ENCODE data around the gene ACAN. TPM values are rescaled to one million over a fixed set of nuclear protein-coding genes. Genes with fewer than 3 reads are reported as not detected.

Gene ACAN
- total RNA-seq, 2 experiments from 2014 or later: not detected

DNA sequence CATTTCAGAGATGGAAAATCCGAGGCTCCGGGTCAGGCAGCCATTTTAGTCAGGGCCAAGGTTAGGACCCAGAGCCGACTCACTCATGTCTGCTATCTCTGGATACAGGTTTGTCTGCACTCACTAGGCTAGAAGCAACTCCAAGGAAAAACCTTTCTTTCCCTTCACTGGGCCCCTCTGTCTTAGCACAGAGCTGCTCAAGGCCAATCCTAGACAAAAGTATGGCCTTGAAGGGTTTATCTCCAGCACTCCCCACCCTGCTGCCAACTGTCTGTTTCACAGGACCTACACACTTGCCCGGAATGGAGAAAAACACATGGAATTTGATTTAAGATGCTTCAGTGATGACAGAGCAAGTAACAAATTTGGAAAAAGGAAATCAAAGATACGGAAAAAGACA, 25.6 kb downstream of the ACAN start:
- Mint-ChIP-seq H3K27me3 (peaks cover 1% of the 10 kb centered on the region), H3K4me1 (ENCODE audit: low read depth) (no peaks in the 10 kb centered on the region), H3K4me3 (no peak overlapping the region), H3K36me3 (ENCODE audit: low read depth) (no peaks in the 10 kb centered on the region), H3K27ac (no peak overlapping the region), H3K9me3 (no peaks in the 10 kb centered on the region)
- POLR2A ChIA-PET: no interaction called here
- ATAC-seq (ENCODE audit: poor library complexity) (no peak), DNase-seq (no peak)
- TF ChIP-seq, protein P1, sequence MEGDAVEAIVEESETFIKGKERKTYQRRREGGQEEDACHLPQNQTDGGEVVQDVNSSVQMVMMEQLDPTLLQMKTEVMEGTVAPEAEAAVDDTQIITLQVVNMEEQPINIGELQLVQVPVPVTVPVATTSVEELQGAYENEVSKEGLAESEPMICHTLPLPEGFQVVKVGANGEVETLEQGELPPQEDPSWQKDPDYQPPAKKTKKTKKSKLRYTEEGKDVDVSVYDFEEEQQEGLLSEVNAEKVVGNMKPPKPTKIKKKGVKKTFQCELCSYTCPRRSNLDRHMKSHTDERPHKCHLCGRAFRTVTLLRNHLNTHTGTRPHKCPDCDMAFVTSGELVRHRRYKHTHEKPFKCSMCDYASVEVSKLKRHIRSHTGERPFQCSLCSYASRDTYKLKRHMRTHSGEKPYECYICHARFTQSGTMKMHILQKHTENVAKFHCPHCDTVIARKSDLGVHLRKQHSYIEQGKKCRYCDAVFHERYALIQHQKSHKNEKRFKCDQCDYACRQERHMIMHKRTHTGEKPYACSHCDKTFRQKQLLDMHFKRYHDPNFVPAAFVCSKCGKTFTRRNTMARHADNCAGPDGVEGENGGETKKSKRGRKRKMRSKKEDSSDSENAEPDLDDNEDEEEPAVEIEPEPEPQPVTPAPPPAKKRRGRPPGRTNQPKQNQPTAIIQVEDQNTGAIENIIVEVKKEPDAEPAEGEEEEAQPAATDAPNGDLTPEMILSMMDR (IDR thresholded peaks at IDR 0.05): no peak
- H3K9me3 ChIP-seq (ENCODE audit: control insufficient read depth in 1 of 2, insufficient read depth in 1 of 2, low read length in 2 of 2): no peaks in the 10 kb centered on the region
- no peaks in the 10 kb centered on the region for H3K27me3 ChIP-seq (ENCODE audit: control insufficient read depth in 1 of 2, insufficient read depth in 2 of 2, low read length in 2 of 2)
- H3K36me3 ChIP-seq (ENCODE audit: insufficient read depth, low read length): no peaks in the 10 kb centered on the region
- intact Hi-C loops (cut with DNase I, micrococcal nuclease): no loop called here
- no peak overlapping the region for H3K27ac ChIP-seq (ENCODE audit: low read depth in 1 of 2, low read length in 2 of 2)
- no peaks in the 10 kb centered on the region for H3K4me1 ChIP-seq (ENCODE audit: insufficient read depth, low read length)
- CTCF ChIA-PET: no interaction called here
- no peak overlapping the region for H3K4me3 ChIP-seq (ENCODE audit: low read length)

DNA sequence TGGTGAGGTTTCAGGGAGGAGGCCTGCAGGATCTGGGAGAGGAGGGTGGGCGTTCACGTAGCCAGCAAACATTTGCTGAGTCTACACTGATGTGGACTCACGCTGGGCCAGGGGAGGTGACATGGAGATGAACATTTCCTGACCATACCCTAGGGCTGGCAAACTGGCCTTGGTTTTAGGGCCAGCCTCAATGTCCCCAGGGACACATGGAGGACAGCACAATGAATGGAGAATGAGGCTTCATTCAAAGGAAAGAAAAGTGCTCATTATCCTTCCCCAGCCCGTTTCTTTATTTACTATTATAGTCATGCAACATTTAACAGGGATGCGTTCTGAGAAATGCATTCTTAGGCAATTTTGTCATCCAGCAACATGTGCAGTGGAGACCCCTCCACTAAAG, 26.8 kb downstream of the ACAN start:
- CTCF ChIA-PET: no interaction called here
- Histone ChIP-seq H3K9me3 (ENCODE audit: control insufficient read depth in 1 of 2, insufficient read depth in 1 of 2, low read length in 2 of 2) (no peaks in the 10 kb centered on the region), H3K27ac (ENCODE audit: low read depth in 1 of 2, low read length in 2 of 2) (no peak overlapping the region), H3K4me3 (ENCODE audit: low read length) (no peak overlapping the region), H3K4me1 (ENCODE audit: insufficient read depth, low read length) (peaks cover 5% of the 10 kb centered on the region), H3K36me3 (ENCODE audit: insufficient read depth, low read length) (no peaks in the 10 kb centered on the region), H3K27me3 (ENCODE audit: control insufficient read depth in 1 of 2, insufficient read depth in 2 of 2, low read length in 2 of 2) (no peaks in the 10 kb centered on the region)
- no peaks in the 10 kb centered on the region for H3K36me3 Mint-ChIP-seq (ENCODE audit: low read depth)
- no peak for ATAC-seq (ENCODE audit: poor library complexity)
- H3K27ac Mint-ChIP-seq: no peak overlapping the region
- no peak overlapping the region for H3K4me3 Mint-ChIP-seq
- no peaks in the 10 kb centered on the region for H3K9me3 Mint-ChIP-seq
- POLR2A ChIA-PET: no interaction called here
- intact Hi-C loops (cut with DNase I, micrococcal nuclease): loop anchor here in 1 of 2 experiments (5.0 to 10.0 kb wide), 2 partner anchors 355 to 583 kb away; no protein-coding TSS in a partner anchor
- DNase-seq: no peak
- no peaks in the 10 kb centered on the region for H3K27me3 Mint-ChIP-seq
- H3K4me1 Mint-ChIP-seq (ENCODE audit: low read depth): no peaks in the 10 kb centered on the region
- TF ChIP-seq, protein P1 (IDR thresholded peaks at IDR 0.05): no peak

GRCh38 chr15:88832820-88833730, 29.8 kb downstream of the ACAN start:
- H3K36me3 ChIP-seq (ENCODE audit: insufficient read depth, low read length): no peaks in the 10 kb centered on the region
- Mint-ChIP-seq H3K9me3 (no peaks in the 10 kb centered on the region), H3K4me3 (no peak overlapping the region), H3K27me3 (no peaks in the 10 kb centered on the region), H3K36me3 (ENCODE audit: low read depth) (no peaks in the 10 kb centered on the region), H3K27ac (no peak overlapping the region), H3K4me1 (ENCODE audit: low read depth) (no peaks in the 10 kb centered on the region)
- ChIA-PET CTCF (no interaction called here), POLR2A (no interaction called here)
- DNase-seq (no peak), ATAC-seq (ENCODE audit: poor library complexity) (no peak)
- peaks cover 5% of the 10 kb centered on the region for H3K4me1 ChIP-seq (ENCODE audit: insufficient read depth, low read length)
- no peaks in the 10 kb centered on the region for H3K27me3 ChIP-seq (ENCODE audit: control insufficient read depth in 1 of 2, insufficient read depth in 2 of 2, low read length in 2 of 2)
- TF ChIP-seq, protein P1 (IDR thresholded peaks at IDR 0.05): no peak
- no peak overlapping the region for H3K4me3 ChIP-seq (ENCODE audit: low read length)
- no peaks in the 10 kb centered on the region for H3K9me3 ChIP-seq (ENCODE audit: control insufficient read depth in 1 of 2, insufficient read depth in 1 of 2, low read length in 2 of 2)
- intact Hi-C loops (cut with DNase I, micrococcal nuclease): loop anchor here in 1 of 2 experiments (5.0 to 10.0 kb wide), 2 partner anchors 358 to 586 kb away; no protein-coding TSS in a partner anchor
- H3K27ac ChIP-seq (ENCODE audit: low read depth in 1 of 2, low read length in 2 of 2): no peak overlapping the region
